ENCODE measurements around the gene FOLR3.

DNA sequence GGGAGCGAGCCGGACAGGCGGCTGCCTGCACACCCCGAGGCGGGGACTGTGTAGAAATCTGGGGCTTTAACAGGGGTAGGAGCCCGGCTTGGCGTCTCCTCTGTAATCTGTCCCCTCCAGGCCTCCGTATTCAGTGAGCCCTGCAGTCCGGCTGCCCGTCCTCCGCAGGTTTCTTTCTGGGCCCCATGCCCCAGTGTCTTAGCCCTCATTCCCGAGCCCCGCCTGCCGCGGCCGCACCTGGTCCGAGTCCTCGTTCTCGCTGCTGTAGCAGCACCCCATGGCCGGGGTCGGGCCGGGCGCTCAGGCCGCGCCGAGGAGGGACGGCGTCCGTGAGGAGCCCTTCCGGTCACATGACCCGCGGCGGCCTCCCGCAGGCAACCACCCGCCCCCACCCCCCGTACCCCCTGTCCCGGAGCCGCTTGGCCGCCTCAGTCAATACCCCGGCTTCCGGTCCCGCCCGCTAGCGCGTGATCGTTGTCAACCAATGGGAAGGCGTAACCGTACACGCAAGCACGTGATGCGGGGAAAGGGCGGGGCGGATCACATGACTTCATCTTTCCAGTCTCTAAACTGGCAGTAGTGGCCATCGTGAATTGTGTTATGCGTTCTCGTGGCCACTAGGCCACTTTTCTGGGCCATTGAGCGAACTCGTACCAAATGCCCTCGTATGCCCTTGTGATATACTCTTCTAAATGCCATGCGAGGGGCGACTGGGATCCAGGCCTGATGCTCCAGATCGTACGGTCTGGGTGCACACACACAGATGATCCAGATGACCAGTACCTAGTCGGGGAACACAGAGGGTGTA lies 32.4 kb upstream of the FOLR3 start, which contains the start of gene LAMTOR1:
- TF ChIP-seq, protein P1, sequence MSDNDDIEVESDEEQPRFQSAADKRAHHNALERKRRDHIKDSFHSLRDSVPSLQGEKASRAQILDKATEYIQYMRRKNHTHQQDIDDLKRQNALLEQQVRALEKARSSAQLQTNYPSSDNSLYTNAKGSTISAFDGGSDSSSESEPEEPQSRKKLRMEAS (IDR thresholded peaks at IDR 0.05): peak; percentile 75
- TF ChIP-seq FOSL1 (IDR thresholded peaks at IDR 0.05; ENCODE audit: low read depth) (no peak), POLR2A (IDR thresholded peaks at IDR 0.05; ENCODE audit: borderline replicate concordance, extremely low read depth, insufficient read depth, insufficient read length) (no peak), POLR2AphosphoS5 (IDR thresholded peaks at IDR 0.05; ENCODE audit: low read depth, low read length) (peak; percentile 83)
- TF ChIP-seq, protein P2, sequence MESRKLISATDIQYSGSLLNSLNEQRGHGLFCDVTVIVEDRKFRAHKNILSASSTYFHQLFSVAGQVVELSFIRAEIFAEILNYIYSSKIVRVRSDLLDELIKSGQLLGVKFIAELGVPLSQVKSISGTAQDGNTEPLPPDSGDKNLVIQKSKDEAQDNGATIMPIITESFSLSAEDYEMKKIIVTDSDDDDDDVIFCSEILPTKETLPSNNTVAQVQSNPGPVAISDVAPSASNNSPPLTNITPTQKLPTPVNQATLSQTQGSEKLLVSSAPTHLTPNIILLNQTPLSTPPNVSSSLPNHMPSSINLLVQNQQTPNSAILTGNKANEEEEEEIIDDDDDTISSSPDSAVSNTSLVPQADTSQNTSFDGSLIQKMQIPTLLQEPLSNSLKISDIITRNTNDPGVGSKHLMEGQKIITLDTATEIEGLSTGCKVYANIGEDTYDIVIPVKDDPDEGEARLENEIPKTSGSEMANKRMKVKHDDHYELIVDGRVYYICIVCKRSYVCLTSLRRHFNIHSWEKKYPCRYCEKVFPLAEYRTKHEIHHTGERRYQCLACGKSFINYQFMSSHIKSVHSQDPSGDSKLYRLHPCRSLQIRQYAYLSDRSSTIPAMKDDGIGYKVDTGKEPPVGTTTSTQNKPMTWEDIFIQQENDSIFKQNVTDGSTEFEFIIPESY (IDR thresholded peaks at IDR 0.05; ENCODE audit: extremely low read depth, insufficient replicate concordance, low read length): no peak

Measured in HCT116 (cell line).